Brain microvascular endothelial cell (primary cell): Measurements from ENCODE around the gene BTNL8.

Source experiments
- DNase-seq: peaks from one replicate; pipeline ENCODE4 v3.0.0-alpha.2; 2020
- H3K27ac ChIP-seq: fragments of 250-450 bp; sonication (Bioruptor Pico); 2 replicates; pipeline ENCODE4 v1.5.1; 2020; ENCODE audit warnings: mild to moderate bottlenecking, moderate library complexity
- H3K27me3 ChIP-seq: fragments of 250-450 bp; sonication (Bioruptor Pico); replicated peaks from 2 replicates; pipeline ENCODE4 v1.5.1; 2020; ENCODE audit warnings: mild to moderate bottlenecking
- H3K36me3 ChIP-seq: fragments of 250-450 bp; sonication (Bioruptor Pico); replicated peaks from 2 replicates; pipeline ENCODE4 v1.5.1; 2020; ENCODE audit warnings: mild to moderate bottlenecking
- H3K4me3 ChIP-seq: 2 replicates; pipeline ENCODE4 v1.5.1; 2011; ENCODE audit warnings: low read depth, mild to moderate bottlenecking, control low read depth, low read length, moderate library complexity
- in situ Hi-C: cut with HindIII; loops from 2 replicates; pipeline ENCODE4 v1.10.0; 2017; ENCODE audit warnings: low sequenced_read_pairs, low pct_ligation_motif_present
- TF ChIP-seq, protein P1 (sequence below): IDR thresholded peaks from 2 replicates; pipeline ENCODE4 v1.5.1; 2011; ENCODE audit warnings: low read depth, mild to moderate bottlenecking, moderate library complexity, low read length, control low read depth, inconsistent platforms; ENCODE audit errors: missing control alignments

Gene BTNL8, protein sequence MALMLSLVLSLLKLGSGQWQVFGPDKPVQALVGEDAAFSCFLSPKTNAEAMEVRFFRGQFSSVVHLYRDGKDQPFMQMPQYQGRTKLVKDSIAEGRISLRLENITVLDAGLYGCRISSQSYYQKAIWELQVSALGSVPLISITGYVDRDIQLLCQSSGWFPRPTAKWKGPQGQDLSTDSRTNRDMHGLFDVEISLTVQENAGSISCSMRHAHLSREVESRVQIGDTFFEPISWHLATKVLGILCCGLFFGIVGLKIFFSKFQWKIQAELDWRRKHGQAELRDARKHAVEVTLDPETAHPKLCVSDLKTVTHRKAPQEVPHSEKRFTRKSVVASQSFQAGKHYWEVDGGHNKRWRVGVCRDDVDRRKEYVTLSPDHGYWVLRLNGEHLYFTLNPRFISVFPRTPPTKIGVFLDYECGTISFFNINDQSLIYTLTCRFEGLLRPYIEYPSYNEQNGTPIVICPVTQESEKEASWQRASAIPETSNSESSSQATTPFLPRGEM

DNA sequence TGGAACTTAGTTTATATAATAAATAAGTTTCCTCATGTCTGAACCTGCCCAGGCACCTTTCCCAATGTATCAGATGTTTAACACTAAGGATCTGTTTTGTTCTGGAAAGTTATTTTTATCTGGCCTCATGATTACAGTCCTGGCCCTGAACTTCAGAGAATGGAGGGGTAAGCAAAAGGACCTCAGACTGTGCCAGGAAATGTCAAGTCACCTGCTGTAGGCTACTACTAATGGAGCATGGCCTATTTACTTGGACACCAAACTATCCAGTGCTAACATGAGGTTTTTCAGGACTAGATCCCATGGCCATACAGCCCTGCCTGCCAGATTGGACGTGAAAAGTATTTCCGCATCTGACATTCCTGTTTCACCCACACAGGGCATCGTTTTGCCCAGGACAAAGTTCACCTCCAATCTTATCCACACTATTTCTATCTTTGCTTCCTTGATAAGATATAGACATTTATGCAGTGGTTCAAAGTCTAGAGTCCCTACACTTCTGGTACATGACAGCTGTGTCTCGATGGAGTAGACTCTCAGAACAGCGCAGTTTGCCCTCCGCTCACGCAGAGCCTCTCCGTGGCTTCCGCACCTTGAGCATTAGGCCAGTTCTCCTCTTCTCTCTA lies at the start of gene BTNL8:
Gene BTNL8 (plus strand): TSS at position 539 of the 626 bp plus-strand sequence. CDS start 152 bp downstream, outside the sequence.
- in situ Hi-C loops: no loop called here
- no peak for DNase-seq
- no peaks in the 10 kb centered on the region for H3K27me3 ChIP-seq

DNA sequence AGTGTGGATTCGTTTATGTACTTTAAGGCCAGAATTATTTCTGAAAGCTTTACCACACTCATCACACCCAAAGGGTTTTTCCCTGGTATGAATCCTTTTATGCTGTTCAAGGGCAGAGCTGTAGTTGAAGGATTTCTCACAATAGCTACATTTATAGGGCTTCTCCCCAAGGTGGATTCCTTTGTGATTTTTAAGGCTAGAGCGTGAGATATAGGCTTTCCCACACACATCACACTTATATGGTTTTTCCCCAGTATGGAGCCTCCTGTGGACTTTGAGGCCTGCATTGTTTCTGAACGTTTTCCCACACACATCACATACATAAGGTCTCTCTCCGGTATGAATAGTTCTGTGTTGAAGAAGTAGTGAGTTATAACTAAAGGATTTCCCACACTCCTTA lies 49.1 kb upstream of the BTNL8 start:
- Histone ChIP-seq H3K4me3 (no peak overlapping the region), H3K27me3 (no peaks in the 10 kb centered on the region), H3K36me3 (peaks cover 37% of the 10 kb centered on the region), H3K27ac (no peak overlapping the region)
- TF ChIP-seq, protein P1, sequence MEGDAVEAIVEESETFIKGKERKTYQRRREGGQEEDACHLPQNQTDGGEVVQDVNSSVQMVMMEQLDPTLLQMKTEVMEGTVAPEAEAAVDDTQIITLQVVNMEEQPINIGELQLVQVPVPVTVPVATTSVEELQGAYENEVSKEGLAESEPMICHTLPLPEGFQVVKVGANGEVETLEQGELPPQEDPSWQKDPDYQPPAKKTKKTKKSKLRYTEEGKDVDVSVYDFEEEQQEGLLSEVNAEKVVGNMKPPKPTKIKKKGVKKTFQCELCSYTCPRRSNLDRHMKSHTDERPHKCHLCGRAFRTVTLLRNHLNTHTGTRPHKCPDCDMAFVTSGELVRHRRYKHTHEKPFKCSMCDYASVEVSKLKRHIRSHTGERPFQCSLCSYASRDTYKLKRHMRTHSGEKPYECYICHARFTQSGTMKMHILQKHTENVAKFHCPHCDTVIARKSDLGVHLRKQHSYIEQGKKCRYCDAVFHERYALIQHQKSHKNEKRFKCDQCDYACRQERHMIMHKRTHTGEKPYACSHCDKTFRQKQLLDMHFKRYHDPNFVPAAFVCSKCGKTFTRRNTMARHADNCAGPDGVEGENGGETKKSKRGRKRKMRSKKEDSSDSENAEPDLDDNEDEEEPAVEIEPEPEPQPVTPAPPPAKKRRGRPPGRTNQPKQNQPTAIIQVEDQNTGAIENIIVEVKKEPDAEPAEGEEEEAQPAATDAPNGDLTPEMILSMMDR: no peak
- DNase-seq: no peak
- in situ Hi-C loops: no loop called here

More for the DNA sequence above, at the start of gene BTNL8:
- Histone ChIP-seq H3K36me3 (no peaks in the 10 kb centered on the region), H3K27ac (no peak within 1 kb of the TSS), H3K4me3 (no peak within 1 kb of the TSS)
- TF ChIP-seq, protein P1: no peak

DNA sequence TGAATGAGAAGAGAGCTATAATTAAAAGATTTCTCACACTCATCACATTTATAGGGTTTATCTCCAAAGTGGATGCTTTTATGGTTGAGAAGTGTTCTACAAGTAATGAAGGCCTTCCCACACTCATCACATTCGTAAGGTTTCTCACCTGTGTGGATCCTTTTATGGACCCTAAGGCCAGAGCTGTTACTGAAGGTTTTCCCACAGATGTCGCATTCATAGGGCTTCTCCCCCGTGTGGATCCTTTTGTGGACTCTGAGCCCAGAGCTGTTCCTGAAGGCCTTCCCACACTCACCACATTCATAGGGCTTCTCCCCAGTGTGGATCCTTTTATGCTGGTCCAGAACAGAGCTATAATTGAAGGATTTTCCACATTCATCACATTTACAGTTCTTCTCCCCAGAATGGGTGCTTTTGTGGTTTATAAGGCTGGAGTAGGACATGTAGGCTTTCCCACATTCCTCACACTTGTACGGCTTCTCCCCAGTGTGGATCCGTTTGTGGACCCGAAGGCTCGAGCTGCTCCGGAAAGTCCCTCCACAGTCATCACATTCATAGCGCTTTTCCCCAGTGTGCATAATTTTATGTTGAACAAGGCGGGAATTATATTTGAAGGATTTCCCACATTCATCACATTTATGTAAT lies 48.4 kb upstream of the BTNL8 start:
- no peak for DNase-seq
- H3K27ac ChIP-seq: no peak overlapping the region
- TF ChIP-seq, protein P1: no peak
- no peaks in the 10 kb centered on the region for H3K27me3 ChIP-seq
- in situ Hi-C loops: no loop called here
- no peak overlapping the region for H3K4me3 ChIP-seq
- peaks cover 39% of the 10 kb centered on the region for H3K36me3 ChIP-seq

DNA sequence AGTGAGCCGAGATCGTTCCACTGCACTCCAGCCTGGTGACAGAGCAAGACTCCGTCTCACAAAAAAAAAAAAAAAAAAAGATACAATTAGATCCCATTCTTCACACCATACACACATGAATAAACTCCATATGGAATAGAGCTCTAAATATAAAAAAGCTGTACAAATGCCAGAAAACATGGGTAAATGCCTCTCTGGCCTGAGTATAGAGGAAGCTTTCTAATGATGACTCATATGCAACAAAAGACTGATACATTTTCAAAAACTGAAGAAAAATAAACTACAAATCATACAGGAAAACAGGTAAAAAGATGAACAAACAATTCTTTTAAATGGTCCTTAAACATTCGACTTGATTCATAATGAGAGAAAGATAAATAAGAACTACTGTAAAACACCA lies 46.5 kb upstream of the BTNL8 start:
- Histone ChIP-seq H3K27ac (no peak overlapping the region), H3K36me3 (peaks cover 42% of the 10 kb centered on the region), H3K4me3 (no peak overlapping the region), H3K27me3 (no peaks in the 10 kb centered on the region)
- no peak for DNase-seq
- in situ Hi-C loops: no loop called here
- TF ChIP-seq, protein P1: no peak

DNA sequence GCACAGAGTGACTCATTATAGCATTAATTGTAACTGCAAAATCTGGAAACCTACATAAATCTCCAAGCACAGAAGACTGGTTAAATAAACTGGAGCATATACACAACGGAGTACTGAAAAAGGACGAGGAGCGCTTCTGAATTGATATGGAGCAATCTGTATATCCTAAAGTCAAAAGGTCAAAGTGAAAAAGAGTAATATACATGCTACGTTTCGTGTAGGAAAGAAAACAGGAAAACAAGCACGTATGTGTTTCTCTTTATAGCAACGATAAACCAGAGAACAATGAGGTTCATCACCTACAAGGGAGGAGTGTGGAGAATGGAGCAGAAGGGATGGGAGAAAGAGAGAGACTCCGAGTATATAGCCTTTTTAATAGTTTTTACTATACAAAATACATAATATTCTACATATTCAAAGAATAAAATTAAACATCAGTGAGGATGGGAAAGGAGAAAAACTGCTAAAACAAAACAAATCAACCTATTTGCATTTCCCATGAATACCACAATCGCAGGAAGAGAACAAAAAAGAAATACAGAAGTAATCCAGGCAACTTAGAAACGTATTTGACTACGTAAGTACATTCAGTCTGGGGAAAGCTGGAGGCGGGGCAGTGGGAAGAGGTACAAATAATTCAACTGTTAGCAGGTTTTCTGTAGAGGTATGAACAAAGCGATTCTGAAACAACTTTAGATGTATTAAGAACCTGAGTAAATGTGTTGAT lies 45.7 kb upstream of the BTNL8 start:
- DNase-seq: no peak
- H3K27ac ChIP-seq: no peak overlapping the region
- peaks cover 40% of the 10 kb centered on the region for H3K36me3 ChIP-seq
- no peak overlapping the region for H3K4me3 ChIP-seq
- in situ Hi-C loops: no loop called here
- TF ChIP-seq, protein P1: no peak
- H3K27me3 ChIP-seq: no peaks in the 10 kb centered on the region
